Measurements from ENCODE around the gene SYT11. TPM values are rescaled to one million over a fixed set of nuclear protein-coding genes. Genes with fewer than 3 reads are reported as not detected.

SYT11 gene, protein sequence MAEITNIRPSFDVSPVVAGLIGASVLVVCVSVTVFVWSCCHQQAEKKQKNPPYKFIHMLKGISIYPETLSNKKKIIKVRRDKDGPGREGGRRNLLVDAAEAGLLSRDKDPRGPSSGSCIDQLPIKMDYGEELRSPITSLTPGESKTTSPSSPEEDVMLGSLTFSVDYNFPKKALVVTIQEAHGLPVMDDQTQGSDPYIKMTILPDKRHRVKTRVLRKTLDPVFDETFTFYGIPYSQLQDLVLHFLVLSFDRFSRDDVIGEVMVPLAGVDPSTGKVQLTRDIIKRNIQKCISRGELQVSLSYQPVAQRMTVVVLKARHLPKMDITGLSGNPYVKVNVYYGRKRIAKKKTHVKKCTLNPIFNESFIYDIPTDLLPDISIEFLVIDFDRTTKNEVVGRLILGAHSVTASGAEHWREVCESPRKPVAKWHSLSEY
- total RNA-seq: 10 to 100 TPM in 1 of 6 donors, 1 to 10 TPM in 5; 3.1 to 12.1 (median 7.8) TPM

DNA sequence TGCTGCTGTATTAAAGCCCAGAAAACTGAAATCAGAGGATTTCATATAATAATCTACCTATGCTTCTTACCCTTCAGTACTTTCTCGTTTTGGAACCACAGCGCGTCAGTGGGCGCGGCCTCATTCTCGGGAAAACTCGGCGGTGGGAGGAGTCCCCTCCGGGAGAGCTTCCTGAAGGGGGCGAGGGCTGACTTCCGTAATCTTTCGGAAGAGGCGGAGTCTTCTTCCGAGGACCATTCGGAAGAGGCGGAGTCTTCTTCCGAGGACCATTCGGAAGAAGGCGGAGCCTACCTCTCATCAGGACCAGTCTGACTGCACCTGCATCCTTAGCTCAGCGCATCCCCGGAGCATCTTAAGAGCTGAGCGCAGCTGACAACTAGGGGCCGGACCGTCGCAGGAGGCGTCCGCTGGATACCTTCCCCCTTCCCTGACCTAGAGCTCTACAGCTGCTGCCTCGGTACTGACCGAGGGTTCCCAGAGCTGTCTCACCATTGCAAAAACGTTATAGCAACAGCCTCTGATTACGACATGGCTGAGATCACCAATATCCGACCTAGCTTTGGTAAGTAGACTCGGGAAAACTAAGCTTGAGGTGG is at the start of gene SYT11:
Gene SYT11, plus strand, starts transcription at position 334 of the 596 bp plus-strand sequence. Its CDS starts 195 bp downstream, at position 529.
- Histone ChIP-seq H3K4me1 (peaks cover 23 to 36% (median 35%) of the 10 kb centered on the region in 4 donors), H3K27me3 (no peaks in the 10 kb centered on the region), H3K36me3 (peaks cover 0 to 7% (median 4%) of the 10 kb centered on the region in 4 donors), H3K9me3 (no peaks in the 10 kb centered on the region), H3K27ac (peak within 1 kb of the TSS; percentile 83 to 92 (median 84)), H3K4me3 (peak within 1 kb of the TSS; percentile 9 to 55 (median 45))
- 0% methylated on average over 16 to 32 of the region's 33 CpGs for WGBS, 2 donors
- ATAC-seq (ENCODE audit: low FRiP score in 2 of 2) (peak; percentile 94 to 97), DNase-seq (peak; percentile 91 to 95)
- peak in 1 of 2 donors; percentile 18 for TF ChIP-seq POLR2AphosphoS5 (IDR thresholded peaks at IDR 0.05)
- TF ChIP-seq CTCF (IDR thresholded peaks at IDR 0.05): no peak
- TF ChIP-seq EP300 (IDR thresholded peaks at IDR 0.05): no peak
- TF ChIP-seq POLR2A (IDR thresholded peaks at IDR 0.05): peak in 1 of 4 donors; percentile 17

- peaks cover 12 to 74% (median 25%) of the 10 kb centered on the region in 4 donors for H3K36me3 ChIP-seq
- ATAC-seq (ENCODE audit: low FRiP score in 2 of 2) (no peak), DNase-seq (no peak)
- no peaks in the 10 kb centered on the region for H3K4me1 ChIP-seq
- H3K4me3 ChIP-seq: no peak overlapping the region
- no peak overlapping the region for H3K27ac ChIP-seq
- H3K27me3 ChIP-seq: no peaks in the 10 kb centered on the region
- TF ChIP-seq POLR2AphosphoS5 (IDR thresholded peaks at IDR 0.05): no peak
- no peak for TF ChIP-seq EP300 (IDR thresholded peaks at IDR 0.05)
- no peak for TF ChIP-seq POLR2A (IDR thresholded peaks at IDR 0.05)
- no peak for TF ChIP-seq CTCF (IDR thresholded peaks at IDR 0.05)
- WGBS, 2 donors: 77 to 92% methylated on average over 1 of the region's 1 CpG
- H3K9me3 ChIP-seq: no peaks in the 10 kb centered on the region
These were observed 46.5 kb upstream of the SYT11 start for GRCh38 chr1:155812878-155813277.

DNA sequence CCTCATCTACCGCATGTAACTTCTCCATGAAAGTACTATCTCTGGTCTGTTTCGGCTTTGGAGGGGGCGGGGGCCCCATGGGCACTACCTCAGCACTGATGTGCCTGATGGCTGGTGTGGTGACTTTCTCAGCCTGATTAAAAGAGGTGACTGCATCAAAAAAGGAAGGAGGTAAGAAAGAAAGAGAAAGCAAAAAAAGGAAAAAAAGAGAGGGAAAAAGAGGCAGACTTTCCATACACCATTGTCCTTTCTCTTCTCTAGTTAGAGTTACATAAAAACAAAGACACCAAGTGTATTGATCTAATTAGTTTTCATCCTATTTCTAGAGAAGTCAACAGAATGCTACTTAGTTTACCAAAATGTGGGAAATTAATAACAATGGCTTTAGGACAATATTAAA is 45.7 kb upstream of the SYT11 start:
- no peak for ATAC-seq (ENCODE audit: low FRiP score in 2 of 2)
- TF ChIP-seq POLR2AphosphoS5 (IDR thresholded peaks at IDR 0.05) (no peak), POLR2A (IDR thresholded peaks at IDR 0.05) (no peak), CTCF (IDR thresholded peaks at IDR 0.05) (no peak), EP300 (IDR thresholded peaks at IDR 0.05) (no peak)
- peaks cover 18 to 77% (median 30%) of the 10 kb centered on the region in 4 donors for H3K36me3 ChIP-seq
- no peaks in the 10 kb centered on the region for H3K9me3 ChIP-seq
- H3K4me1 ChIP-seq: no peaks in the 10 kb centered on the region
- no peak overlapping the region for H3K4me3 ChIP-seq
- DNase-seq: no peak
- H3K27me3 ChIP-seq: no peaks in the 10 kb centered on the region
- no peak overlapping the region for H3K27ac ChIP-seq
- 76 to 84% methylated on average over 3 of the region's 3 CpGs for WGBS, 2 donors

GRCh38 chr1:155816351-155816750 is 43.0 kb upstream of the SYT11 start:
- DNase-seq (no peak), ATAC-seq (ENCODE audit: low FRiP score in 2 of 2) (no peak)

More at GRCh38 chr1:155816351-155816750, 43.0 kb upstream of the SYT11 start:
- Histone ChIP-seq H3K27me3 (no peaks in the 10 kb centered on the region), H3K4me3 (no peak overlapping the region), H3K27ac (no peak overlapping the region), H3K4me1 (no peaks in the 10 kb centered on the region), H3K9me3 (no peaks in the 10 kb centered on the region), H3K36me3 (peaks cover 19 to 92% (median 47%) of the 10 kb centered on the region in 4 donors)
- TF ChIP-seq EP300 (IDR thresholded peaks at IDR 0.05) (no peak), POLR2A (IDR thresholded peaks at IDR 0.05) (no peak), POLR2AphosphoS5 (IDR thresholded peaks at IDR 0.05) (no peak), CTCF (IDR thresholded peaks at IDR 0.05) (no peak)
- WGBS, 2 donors: 94 to 97% methylated on average over 1 of the region's 1 CpG
